ENCODE data around the gene ANXA10. TPM values are rescaled to one million over a fixed set of nuclear protein-coding genes. Genes with fewer than 3 reads are reported as not detected.
"Not testable (repeated sequence)": the region's sequence is repeated elsewhere in the genome, so short reads cannot be mapped to it uniquely, and the experiment has no call there.

Gene ANXA10
- total RNA-seq, 2 experiments from 2014 or later, result not detected

GRCh38 chr4:168131196-168131595, 38.9 kb downstream of the ANXA10 start:
- no peak for DNase-seq
- Mint-ChIP-seq H3K4me1 (no peaks in the 10 kb centered on the region), H3K4me3 (no peak overlapping the region), H3K9me3 (no peaks in the 10 kb centered on the region), H3K27me3 (peaks cover 13% of the 10 kb centered on the region), H3K36me3 (no peaks in the 10 kb centered on the region), H3K27ac (no peak overlapping the region)

GRCh38 chr4:168134651-168135050, 42.3 kb downstream of the ANXA10 start:
- Mint-ChIP-seq H3K36me3 (no peaks in the 10 kb centered on the region), H3K4me3 (no peak overlapping the region), H3K9me3 (no peaks in the 10 kb centered on the region), H3K27me3 (peaks cover 17% of the 10 kb centered on the region), H3K4me1 (no peaks in the 10 kb centered on the region), H3K27ac (no peak overlapping the region)
- DNase-seq, result no peak

GRCh38 chr4:168135860-168136259, 43.5 kb downstream of the ANXA10 start:
- not testable (repeated sequence) for H3K27ac Mint-ChIP-seq, H3K9me3 Mint-ChIP-seq

GRCh38 chr4:168137695-168138094, 45.4 kb downstream of the ANXA10 start:
- H3K4me1 Mint-ChIP-seq, H3K4me3 Mint-ChIP-seq, H3K9me3 Mint-ChIP-seq, H3K27me3 Mint-ChIP-seq, H3K36me3 Mint-ChIP-seq, DNase-seq, H3K27ac Mint-ChIP-seq: not testable (repeated sequence)

More at GRCh38 chr4:168135860-168136259, 43.5 kb downstream of the ANXA10 start:
- H3K4me3 Mint-ChIP-seq, H3K4me1 Mint-ChIP-seq, H3K36me3 Mint-ChIP-seq, DNase-seq: not testable (repeated sequence)
- H3K27me3 Mint-ChIP-seq, result peaks cover 12% of the 10 kb centered on the region

GRCh38 chr4:168138143-168138542, 45.8 kb downstream of the ANXA10 start:
- Mint-ChIP-seq H3K4me3 (no peak overlapping the region), H3K4me1 (no peaks in the 10 kb centered on the region), H3K36me3 (no peaks in the 10 kb centered on the region), H3K27ac (no peak overlapping the region), H3K27me3 (peaks cover 4% of the 10 kb centered on the region), H3K9me3 (no peaks in the 10 kb centered on the region)
- DNase-seq, result no peak

- Mint-ChIP-seq H3K9me3 (no peaks in the 10 kb centered on the region), H3K36me3 (no peaks in the 10 kb centered on the region), H3K4me3 (no peak overlapping the region), H3K27me3 (peaks cover 4% of the 10 kb centered on the region), H3K4me1 (no peaks in the 10 kb centered on the region), H3K27ac (no peak overlapping the region)
- no peak for DNase-seq
These were observed 47.0 kb downstream of the ANXA10 start for GRCh38 chr4:168139336-168139735.

GRCh38 chr4:168141733-168142132, 49.4 kb downstream of the ANXA10 start:
- Mint-ChIP-seq H3K27ac (no peak overlapping the region), H3K36me3 (no peaks in the 10 kb centered on the region), H3K4me1 (no peaks in the 10 kb centered on the region), H3K27me3 (peaks cover 4% of the 10 kb centered on the region), H3K4me3 (no peak overlapping the region), H3K9me3 (no peaks in the 10 kb centered on the region)
- no peak for DNase-seq

GRCh38 chr4:168143601-168144000, 51.3 kb downstream of the ANXA10 start:
- H3K4me3 Mint-ChIP-seq, result no peak overlapping the region
- H3K27ac Mint-ChIP-seq, result no peak overlapping the region
- no peaks in the 10 kb centered on the region for H3K36me3 Mint-ChIP-seq
- H3K27me3 Mint-ChIP-seq, result peaks cover 4% of the 10 kb centered on the region
- DNase-seq, result no peak
- H3K9me3 Mint-ChIP-seq, result no peaks in the 10 kb centered on the region
- H3K4me1 Mint-ChIP-seq, result no peaks in the 10 kb centered on the region

- Mint-ChIP-seq H3K27me3 (no peaks in the 10 kb centered on the region), H3K9me3 (no peaks in the 10 kb centered on the region), H3K27ac (no peak overlapping the region), H3K4me3 (no peak overlapping the region), H3K36me3 (no peaks in the 10 kb centered on the region), H3K4me1 (peaks cover 3% of the 10 kb centered on the region)
- no peak for DNase-seq
These were observed 58.2 kb downstream of the ANXA10 start for GRCh38 chr4:168150420-168151050.

- H3K27ac Mint-ChIP-seq, result no peak overlapping the region
- no peaks in the 10 kb centered on the region for H3K36me3 Mint-ChIP-seq
- H3K4me3 Mint-ChIP-seq, result no peak overlapping the region
- no peaks in the 10 kb centered on the region for H3K9me3 Mint-ChIP-seq
- H3K4me1 Mint-ChIP-seq, result peaks cover 3% of the 10 kb centered on the region
- no peak for DNase-seq
- no peaks in the 10 kb centered on the region for H3K27me3 Mint-ChIP-seq
These were observed 59.0 kb downstream of the ANXA10 start for GRCh38 chr4:168151327-168151726.

- peaks cover 3% of the 10 kb centered on the region for H3K4me1 Mint-ChIP-seq
- no peak for DNase-seq
- no peaks in the 10 kb centered on the region for H3K36me3 Mint-ChIP-seq
- no peaks in the 10 kb centered on the region for H3K27me3 Mint-ChIP-seq
- no peak overlapping the region for H3K4me3 Mint-ChIP-seq
- no peak overlapping the region for H3K27ac Mint-ChIP-seq
- H3K9me3 Mint-ChIP-seq, result no peaks in the 10 kb centered on the region
These were observed 60.6 kb downstream of the ANXA10 start for GRCh38 chr4:168152837-168153500.

- Mint-ChIP-seq H3K9me3 (no peaks in the 10 kb centered on the region), H3K27me3 (no peaks in the 10 kb centered on the region), H3K4me1 (peaks cover 3% of the 10 kb centered on the region), H3K27ac (no peak overlapping the region), H3K36me3 (no peaks in the 10 kb centered on the region), H3K4me3 (no peak overlapping the region)
- DNase-seq, result peak; percentile 26
These were observed 61.5 kb downstream of the ANXA10 start for GRCh38 chr4:168153596-168154440.

- DNase-seq, result no peak
- Mint-ChIP-seq H3K9me3 (no peaks in the 10 kb centered on the region), H3K27ac (no peak overlapping the region), H3K27me3 (no peaks in the 10 kb centered on the region), H3K4me3 (no peak overlapping the region), H3K36me3 (no peaks in the 10 kb centered on the region), H3K4me1 (peaks cover 3% of the 10 kb centered on the region)
These were observed 62.4 kb downstream of the ANXA10 start for GRCh38 chr4:168154546-168155277.

GRCh38 chr4:168162604-168163003, 70.3 kb downstream of the ANXA10 start:
- H3K27me3 Mint-ChIP-seq, result peaks cover 7% of the 10 kb centered on the region
- no peak overlapping the region for H3K4me3 Mint-ChIP-seq
- H3K27ac Mint-ChIP-seq, result no peak overlapping the region
- no peak for DNase-seq
- H3K36me3 Mint-ChIP-seq, result no peaks in the 10 kb centered on the region
- H3K9me3 Mint-ChIP-seq, result peaks cover 10% of the 10 kb centered on the region
- H3K4me1 Mint-ChIP-seq, result no peaks in the 10 kb centered on the region

- peaks cover 7% of the 10 kb centered on the region for H3K27me3 Mint-ChIP-seq
- H3K27ac Mint-ChIP-seq, result no peak overlapping the region
- no peak for DNase-seq
- peaks cover 10% of the 10 kb centered on the region for H3K9me3 Mint-ChIP-seq
- H3K36me3 Mint-ChIP-seq, result no peaks in the 10 kb centered on the region
- no peak overlapping the region for H3K4me3 Mint-ChIP-seq
- no peaks in the 10 kb centered on the region for H3K4me1 Mint-ChIP-seq
These were observed 70.8 kb downstream of the ANXA10 start for GRCh38 chr4:168163106-168163505.

Data from activated naive CD8-positive, alpha-beta T cell treated with anti-CD3 and anti-CD28 coated beads for 36 hours (primary cell).